ENCODE measurements around the gene LINS1. TPM values are rescaled to one million over a fixed set of nuclear protein-coding genes. Genes with fewer than 3 reads are reported as not detected.

The LINS1 gene
- polyA plus RNA-seq, 12 donors = 9.8 to 35.2 (median 19.0) TPM; not detected in 1

- DNase-seq = no peak
Observed at GRCh38 chr15:100565591-100565990, 36.4 kb downstream of the LINS1 start.

- DNase-seq = no peak
Observed at GRCh38 chr15:100560323-100560722, 41.7 kb downstream of the LINS1 start.

DNA sequence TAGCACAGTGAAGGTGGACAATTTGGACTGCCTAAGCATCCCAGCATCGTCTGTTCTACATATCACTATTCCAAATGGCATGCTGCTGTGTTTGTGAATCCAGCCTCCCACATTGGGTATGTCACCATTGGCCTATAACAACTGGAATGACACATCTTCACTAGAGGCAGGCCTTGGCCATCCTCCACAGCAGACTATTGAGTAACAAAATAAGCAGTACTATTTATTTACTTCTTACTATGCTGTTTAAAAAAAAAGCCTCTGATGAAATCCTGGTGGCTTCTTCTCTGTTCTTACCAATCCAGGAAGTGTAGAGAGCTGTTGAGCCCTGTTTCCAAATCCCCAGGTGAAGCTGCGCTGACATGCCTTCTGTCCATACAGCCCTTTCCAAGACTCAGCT is 42.7 kb downstream of the LINS1 start:
- DNase-seq = no peak

DNA sequence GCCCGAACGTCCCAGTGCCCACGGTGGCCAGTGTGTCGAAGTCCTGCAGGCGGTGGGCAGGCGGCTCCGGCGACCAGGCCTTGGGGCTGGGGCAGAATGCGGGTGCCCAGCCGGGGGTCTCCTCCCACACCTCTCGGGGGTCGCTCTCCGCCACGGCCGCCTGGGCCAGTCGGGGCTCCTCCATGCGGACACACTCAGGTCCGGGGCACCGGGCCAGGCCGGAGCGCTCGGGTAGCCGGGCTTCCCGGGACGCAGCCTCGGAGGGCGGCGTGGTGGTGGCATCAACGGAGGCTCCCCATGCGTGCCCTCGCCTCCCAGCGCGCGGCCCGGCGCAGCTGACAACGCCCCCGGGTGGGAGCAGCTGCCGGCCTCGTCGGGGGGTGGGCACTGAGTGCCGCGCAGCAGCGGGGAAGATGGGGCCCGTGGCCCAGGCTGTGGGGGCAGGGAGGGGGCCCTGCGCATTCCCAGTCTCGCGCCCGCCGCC is 43.2 kb downstream of the LINS1 start:
- no peak for DNase-seq

DNA sequence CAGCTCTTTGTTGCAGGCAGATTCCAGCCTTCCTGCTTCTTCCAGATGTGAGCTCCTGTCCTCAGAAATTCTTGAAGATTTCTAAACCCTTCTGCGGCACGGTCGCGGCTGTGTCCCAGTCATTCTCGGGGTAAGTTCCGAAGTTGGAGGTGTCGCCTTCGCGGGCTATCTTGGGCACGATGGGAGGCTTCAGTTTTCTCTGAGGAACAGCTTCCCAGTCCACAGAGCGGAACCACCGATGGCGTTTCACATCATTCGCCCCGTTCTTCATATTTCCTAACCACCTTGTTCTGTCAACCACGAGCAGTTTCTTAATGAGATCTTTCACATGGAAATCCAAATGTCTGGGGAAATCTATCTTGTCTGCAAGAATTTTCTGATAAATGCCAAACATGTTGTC is 48.5 kb downstream of the LINS1 start:
- DNase-seq = no peak

GRCh38 chr15:100547961-100548360 is 54.0 kb downstream of the LINS1 start:
- DNase-seq = no peak

DNA sequence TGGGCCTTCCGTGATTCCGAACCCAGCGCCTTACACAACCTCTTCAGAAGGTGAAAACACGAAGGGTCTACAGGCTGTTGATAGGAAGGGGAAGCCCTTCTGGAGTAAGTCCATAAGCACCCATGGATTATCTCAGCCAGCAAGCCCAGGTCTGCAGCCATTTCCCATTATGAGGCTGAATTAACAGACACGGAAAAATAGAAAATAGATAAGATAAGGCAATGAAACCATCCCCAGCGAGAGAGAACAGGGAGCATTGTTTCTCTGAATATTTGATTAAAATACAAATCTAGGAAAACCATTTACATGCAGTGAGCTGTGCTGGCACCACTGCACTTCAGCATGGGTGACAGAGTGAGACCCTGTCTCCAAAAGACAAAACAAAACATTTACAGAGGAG is 57.0 kb downstream of the LINS1 start:
- no peak for DNase-seq

GRCh38 chr15:100544338-100544841 is 57.6 kb downstream of the LINS1 start:
- DNase-seq = no peak

DNA sequence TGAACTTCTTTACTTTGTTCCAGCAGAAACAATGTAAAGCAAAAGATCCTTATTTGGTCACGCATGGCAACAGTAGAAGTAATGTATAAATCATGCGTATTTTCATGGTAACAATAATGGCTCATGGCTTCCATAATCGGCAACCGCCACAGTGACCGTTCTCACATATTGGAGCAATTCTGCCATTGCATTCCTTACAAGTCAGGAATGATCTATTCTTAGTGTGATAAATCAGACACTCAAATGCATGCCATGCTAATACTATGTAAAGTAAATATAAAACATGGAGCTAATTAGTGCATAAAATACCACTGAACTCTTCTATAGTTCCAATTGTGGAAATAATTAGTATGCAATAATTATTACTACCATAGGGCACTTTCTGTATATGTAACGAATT is 59.7 kb downstream of the LINS1 start:
- DNase-seq = no peak

- DNase-seq = no peak
Observed at GRCh38 chr15:100537331-100537730, 64.7 kb downstream of the LINS1 start.

- no peak for DNase-seq
Observed at GRCh38 chr15:100536733-100537132, 65.3 kb downstream of the LINS1 start.

DNA sequence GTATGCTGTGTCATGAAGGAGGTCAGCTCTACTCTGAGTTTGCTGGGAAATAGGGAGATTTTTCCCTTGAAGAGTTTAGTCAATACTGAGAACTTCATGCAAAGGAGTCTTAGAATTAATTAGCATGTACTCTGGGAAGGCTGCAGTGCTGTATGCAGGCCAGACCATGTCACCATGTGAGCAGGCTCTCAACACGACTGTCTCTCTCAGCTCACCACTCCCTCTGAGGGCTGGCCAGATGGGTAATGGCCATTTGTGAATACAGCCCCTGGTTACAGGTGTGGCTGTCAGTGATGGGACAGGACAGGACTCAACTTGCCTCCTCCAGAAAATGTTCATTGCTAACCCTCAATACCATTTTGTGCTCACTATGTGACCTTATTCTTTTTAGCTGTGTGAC is 68.1 kb downstream of the LINS1 start:
- no peak for DNase-seq

DNA sequence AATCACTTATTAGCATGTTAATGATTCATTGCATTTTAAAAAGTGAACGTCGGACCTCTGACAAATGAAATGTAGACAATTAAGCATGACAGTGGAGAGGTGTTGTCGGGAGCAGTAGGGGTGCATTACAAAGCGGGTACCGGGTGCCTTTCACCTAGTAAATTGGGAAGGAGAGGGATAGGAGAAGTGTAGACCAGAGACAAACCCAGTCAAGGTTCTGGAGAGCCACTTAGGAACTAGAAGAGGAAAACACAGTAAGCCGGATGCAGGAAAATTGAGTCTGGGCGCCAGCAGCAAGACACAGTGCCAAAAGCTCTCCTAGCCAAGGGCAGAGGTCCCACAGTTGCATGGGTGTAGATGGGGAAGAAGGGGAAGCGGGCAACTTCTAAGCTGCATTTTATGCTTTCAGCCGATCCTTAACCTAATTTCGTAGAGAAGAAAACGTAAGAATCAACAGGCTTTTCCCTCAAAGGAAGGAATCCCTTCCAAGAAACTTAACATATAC is 70.1 kb downstream of the LINS1 start:
- DNase-seq = peak; percentile 41

GRCh38 chr15:100531204-100531603 is 70.8 kb downstream of the LINS1 start:
- DNase-seq = no peak

- DNase-seq = no peak
Observed at GRCh38 chr15:100529556-100529955, 72.4 kb downstream of the LINS1 start.

GRCh38 chr15:100528833-100529428 is 73.1 kb downstream of the LINS1 start, which contains the start of gene CERS3:
Gene CERS3 (minus strand): TSS chr15:100528950. CDS start chr15:100501849, 27,101 bp downstream.
- no peak for DNase-seq

- DNase-seq = peak; percentile 79
Observed at GRCh38 chr15:100526027-100526481, 75.9 kb downstream of the LINS1 start.

GRCh38 chr15:100525436-100525835 is 76.5 kb downstream of the LINS1 start:
- no peak for DNase-seq

DNA sequence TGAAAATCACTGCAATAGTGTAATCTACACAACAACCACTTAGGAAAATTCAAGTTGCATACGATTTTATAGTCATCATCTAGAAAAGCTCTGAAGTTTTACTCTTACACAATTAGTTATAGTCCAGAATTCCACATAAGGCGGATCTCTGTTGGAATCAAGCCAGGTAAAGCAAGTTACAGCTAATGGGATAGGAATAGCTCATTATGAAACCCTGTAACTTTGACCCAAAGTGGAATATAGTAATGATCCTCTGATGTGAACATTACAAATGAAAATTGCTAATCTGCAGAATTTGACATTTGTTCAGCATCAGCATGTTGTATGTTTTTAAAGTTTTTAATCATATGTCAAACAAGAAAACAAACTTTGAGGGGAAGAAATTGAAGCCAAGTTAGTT is 77.7 kb downstream of the LINS1 start:
- no peak for DNase-seq

DNA sequence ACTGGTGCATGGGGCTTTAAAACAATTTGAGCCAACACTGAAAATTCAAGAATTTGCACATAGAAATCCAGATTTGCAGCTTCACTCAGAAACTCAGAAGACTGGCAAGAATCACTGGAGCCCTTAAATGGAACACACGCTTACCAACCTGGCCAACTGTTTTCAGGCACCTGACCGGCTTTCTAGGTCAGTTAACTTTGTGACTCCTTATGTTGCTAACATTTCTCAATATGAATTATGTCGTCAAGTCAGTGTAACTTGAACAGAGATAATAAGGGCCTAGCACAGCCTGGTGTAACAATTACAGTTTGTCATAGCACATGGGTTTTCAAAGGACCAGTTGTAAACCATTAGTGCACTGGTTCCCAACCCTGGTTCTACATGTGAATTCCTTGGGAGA is 80.1 kb downstream of the LINS1 start:
- DNase-seq = no peak

- no peak for DNase-seq
Observed at GRCh38 chr15:100520132-100520921, 81.7 kb downstream of the LINS1 start.

DNA sequence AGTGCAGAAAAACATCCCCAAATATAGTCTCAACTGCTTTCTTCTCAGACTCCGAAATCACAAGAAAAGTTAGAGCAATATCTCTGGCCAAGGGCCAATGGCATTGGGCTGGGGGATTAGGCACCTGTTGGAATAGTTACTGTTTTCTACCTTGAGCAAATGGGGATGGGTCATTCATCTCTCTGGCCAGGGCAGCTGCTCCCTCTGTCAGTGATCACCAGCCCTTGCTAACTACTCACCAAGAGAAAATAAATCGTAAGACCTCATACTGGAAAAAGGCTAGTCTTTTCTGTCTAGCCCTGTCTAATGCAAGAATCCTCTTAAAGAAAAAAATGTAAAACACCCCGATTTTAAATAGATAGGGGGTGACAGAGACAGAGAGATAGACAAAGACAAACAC is 84.1 kb downstream of the LINS1 start:
- DNase-seq = no peak

All from muscle of arm (tissue), 12 donors.